ENCODE results near the gene SAP130.
"Not testable (repeated sequence)": the region's sequence is repeated elsewhere in the genome, so short reads cannot be mapped to it uniquely, and the experiment has no call there.

SAP130 gene

DNA sequence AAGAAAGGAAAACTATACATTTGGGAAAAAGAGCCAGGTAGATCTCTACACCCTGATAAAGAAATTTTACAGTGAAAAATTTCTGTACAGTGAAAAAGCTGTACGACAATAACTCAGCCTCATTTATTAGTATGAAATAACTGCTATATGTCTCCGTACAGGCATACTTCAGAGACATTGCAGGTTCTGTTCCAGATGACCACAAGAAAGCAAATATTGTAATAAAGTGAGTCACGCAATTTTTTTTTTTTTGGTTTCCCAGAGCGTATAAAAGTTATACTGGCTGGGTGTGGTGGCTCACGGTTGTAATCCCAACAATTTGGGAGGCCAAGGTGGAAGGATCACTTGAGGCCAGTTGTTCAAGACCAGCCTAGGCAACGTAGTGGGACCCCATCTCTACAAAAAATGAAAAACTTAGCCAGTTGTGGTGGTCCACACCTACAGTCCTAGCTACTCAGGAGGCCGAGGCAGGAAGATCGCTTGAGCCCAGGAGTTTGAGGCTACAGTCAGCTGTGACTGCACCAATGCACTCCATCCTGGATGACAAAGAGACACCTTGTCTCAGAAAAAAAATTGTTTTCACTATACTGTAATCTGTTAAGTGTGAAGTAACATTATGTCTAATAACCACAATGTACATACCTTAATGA lies 113.9 kb downstream of the SAP130 start:
- H3K27me3 ChIP-seq (ENCODE audit: insufficient read depth, low read depth, severe bottlenecking), result no peaks in the 10 kb centered on the region
- TF ChIP-seq, protein P1, sequence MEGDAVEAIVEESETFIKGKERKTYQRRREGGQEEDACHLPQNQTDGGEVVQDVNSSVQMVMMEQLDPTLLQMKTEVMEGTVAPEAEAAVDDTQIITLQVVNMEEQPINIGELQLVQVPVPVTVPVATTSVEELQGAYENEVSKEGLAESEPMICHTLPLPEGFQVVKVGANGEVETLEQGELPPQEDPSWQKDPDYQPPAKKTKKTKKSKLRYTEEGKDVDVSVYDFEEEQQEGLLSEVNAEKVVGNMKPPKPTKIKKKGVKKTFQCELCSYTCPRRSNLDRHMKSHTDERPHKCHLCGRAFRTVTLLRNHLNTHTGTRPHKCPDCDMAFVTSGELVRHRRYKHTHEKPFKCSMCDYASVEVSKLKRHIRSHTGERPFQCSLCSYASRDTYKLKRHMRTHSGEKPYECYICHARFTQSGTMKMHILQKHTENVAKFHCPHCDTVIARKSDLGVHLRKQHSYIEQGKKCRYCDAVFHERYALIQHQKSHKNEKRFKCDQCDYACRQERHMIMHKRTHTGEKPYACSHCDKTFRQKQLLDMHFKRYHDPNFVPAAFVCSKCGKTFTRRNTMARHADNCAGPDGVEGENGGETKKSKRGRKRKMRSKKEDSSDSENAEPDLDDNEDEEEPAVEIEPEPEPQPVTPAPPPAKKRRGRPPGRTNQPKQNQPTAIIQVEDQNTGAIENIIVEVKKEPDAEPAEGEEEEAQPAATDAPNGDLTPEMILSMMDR (IDR thresholded peaks at IDR 0.05; ENCODE audit: low read depth, low read length), result no peak
- no peak overlapping the region for H3K27ac ChIP-seq
- H3K36me3 ChIP-seq, result no peaks in the 10 kb centered on the region
- H3K4me3 ChIP-seq (ENCODE audit: low read depth, low read length), result no peak overlapping the region
- H3K9me3 ChIP-seq (ENCODE audit: severe bottlenecking), result no peaks in the 10 kb centered on the region
- no peak for DNase-seq

DNA sequence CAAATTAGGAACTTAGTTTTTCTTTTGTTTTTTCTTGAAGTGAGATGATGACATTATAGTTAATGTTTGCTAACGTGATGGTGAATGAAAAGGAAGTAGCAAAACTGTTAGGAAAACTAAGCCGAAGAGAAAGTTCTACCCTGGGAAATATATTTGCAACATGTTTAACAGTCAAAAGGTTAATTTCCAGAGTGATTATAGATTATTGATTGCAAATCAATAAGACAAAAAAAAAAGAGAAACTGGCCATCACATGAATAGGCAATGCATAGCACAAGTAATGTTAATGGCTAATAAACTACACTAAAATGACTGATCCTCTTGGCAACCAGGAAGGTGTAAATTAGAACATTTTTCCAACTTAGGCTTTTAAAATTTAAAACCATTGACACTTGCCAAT lies 116.1 kb downstream of the SAP130 start:
- TF ChIP-seq, protein P1 (IDR thresholded peaks at IDR 0.05; ENCODE audit: low read depth, low read length), result no peak
- no peaks in the 10 kb centered on the region for H3K9me3 ChIP-seq (ENCODE audit: severe bottlenecking)
- H3K4me3 ChIP-seq (ENCODE audit: low read depth, low read length), result no peak overlapping the region
- no peaks in the 10 kb centered on the region for H3K36me3 ChIP-seq
- no peaks in the 10 kb centered on the region for H3K27me3 ChIP-seq (ENCODE audit: insufficient read depth, low read depth, severe bottlenecking)
- no peak overlapping the region for H3K27ac ChIP-seq
- DNase-seq, result no peak

DNA sequence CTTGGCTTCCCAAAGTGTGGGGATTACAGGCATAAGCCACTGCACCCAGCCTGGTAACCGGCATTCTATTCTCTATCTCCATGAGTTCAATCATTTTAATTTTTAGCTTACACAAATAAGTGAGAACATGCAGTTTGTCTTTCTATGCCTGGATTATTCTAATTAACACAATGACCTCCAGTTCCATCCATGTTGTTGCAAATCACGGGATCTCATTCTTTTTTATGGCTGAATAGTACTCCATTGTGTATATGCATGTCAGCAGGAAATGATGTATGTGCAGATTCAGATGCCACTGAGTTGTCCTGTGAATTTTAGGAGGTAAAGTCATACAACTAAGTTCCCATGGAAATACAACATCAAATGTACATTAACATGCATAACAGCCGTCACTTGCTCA lies 117.4 kb downstream of the SAP130 start:
- no peak overlapping the region for H3K4me3 ChIP-seq (ENCODE audit: low read depth, low read length)
- TF ChIP-seq, protein P1 (IDR thresholded peaks at IDR 0.05; ENCODE audit: low read depth, low read length), result no peak
- no peak for DNase-seq
- no peaks in the 10 kb centered on the region for H3K27me3 ChIP-seq (ENCODE audit: insufficient read depth, low read depth, severe bottlenecking)
- no peak overlapping the region for H3K27ac ChIP-seq
- H3K36me3 ChIP-seq, result no peaks in the 10 kb centered on the region
- no peaks in the 10 kb centered on the region for H3K9me3 ChIP-seq (ENCODE audit: severe bottlenecking)

DNA sequence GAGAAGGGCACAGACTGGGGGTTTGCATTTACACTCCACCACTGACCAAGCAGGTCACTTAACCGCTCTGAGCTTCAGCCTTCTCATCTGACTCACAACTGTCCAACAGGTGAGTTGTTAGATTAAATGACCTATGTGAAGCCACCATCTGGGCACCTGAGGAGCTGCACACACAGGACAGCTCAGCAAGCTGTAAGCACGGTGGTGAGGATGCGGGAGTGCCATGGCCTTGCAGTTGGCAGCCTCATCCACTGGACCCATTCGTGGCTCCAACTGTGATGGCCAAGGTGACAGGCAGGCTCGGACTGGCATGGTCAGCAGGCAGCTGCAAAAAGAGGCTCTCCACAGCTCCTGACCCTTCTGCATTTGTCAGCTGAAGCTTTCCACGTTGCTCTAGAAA lies 118.8 kb downstream of the SAP130 start:
- TF ChIP-seq, protein P1 (IDR thresholded peaks at IDR 0.05; ENCODE audit: low read depth, low read length), result peak; percentile 12; the same call in 1 of the 2 replicates
- H3K4me3 ChIP-seq (ENCODE audit: low read depth, low read length), result no peak overlapping the region
- peak; percentile 12 for DNase-seq

DNA sequence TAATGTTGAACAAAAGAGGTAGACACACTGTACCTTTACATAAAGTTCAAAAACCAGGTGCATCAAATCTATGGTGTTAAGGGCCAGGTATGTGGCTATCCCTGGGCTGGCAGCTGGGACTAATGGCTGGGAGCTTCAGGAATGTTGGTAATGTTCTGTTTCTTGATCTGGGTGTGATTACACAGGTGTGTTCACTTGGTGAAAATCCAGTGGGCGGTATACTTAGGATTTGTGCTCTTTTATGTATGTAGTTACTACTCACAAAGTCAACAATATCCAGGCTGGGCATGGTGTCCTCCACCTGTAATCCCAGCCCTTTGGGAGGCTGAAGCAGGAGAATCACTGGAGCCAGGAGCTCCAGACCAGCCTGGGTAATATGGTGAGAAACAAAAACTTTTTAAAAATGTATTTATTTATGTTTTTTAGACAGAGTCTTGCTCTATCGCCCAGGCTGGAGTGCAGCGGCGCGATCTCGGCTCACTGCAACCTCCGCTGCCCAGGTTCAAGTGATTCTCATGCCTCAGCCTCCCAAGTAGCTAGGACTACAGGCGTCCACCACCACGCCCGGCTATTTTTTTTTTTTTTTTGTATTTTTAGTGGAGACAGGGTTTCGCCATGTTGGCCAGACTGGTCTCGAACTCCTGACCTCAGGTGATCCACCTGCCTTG lies 120.0 kb downstream of the SAP130 start:
- not testable (repeated sequence) for H3K27me3 ChIP-seq (ENCODE audit: insufficient read depth, low read depth, severe bottlenecking); DNase-seq; H3K36me3 ChIP-seq; H3K9me3 ChIP-seq (ENCODE audit: severe bottlenecking); H3K4me3 ChIP-seq (ENCODE audit: low read depth, low read length); H3K27ac ChIP-seq

More for the DNA sequence above, 118.8 kb downstream of the SAP130 start:
- Histone ChIP-seq H3K36me3 (no peaks in the 10 kb centered on the region), H3K27me3 (ENCODE audit: insufficient read depth, low read depth, severe bottlenecking) (no peaks in the 10 kb centered on the region), H3K27ac (no peak overlapping the region), H3K9me3 (ENCODE audit: severe bottlenecking) (no peaks in the 10 kb centered on the region)

DNA sequence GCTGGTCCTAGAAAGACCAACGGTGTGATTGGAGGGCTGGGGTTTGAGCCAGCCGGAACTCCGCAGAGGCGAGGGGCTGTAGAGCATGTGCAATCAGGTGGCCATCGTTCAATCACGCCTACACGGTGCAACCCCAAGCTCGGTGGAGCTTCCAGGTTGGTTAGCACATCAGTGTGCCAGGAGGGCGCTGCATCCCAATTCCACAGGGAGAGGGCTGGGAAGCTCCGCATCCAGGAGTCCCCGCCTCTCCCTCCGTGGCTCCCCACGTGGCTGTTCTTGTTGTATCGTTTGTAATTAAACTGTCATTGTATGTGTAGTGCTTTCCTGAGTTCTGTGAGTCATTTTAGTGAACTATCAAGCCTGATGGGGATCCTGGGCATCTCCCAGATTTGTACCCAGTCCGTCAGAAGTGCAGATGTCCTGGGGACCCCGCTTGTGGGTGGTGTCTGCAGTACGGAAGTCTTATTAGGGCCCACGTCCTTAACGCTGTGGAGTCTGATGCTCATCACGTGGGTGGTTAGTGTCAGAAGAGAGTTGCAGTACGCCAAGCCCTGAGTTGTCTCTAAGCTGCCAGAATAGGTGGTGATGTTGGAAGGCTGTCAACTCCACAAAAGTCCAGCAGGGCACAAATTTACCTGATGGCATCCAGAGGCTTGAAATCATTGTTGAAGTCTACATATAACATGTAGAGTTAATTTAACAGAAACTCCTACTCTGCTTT lies 121.5 kb downstream of the SAP130 start:
- Histone ChIP-seq H3K9me3 (ENCODE audit: severe bottlenecking) (no peaks in the 10 kb centered on the region), H3K4me3 (ENCODE audit: low read depth, low read length) (no peak overlapping the region), H3K27ac (no peak overlapping the region), H3K36me3 (no peaks in the 10 kb centered on the region), H3K27me3 (ENCODE audit: insufficient read depth, low read depth, severe bottlenecking) (no peaks in the 10 kb centered on the region)
- TF ChIP-seq, protein P1 (IDR thresholded peaks at IDR 0.05; ENCODE audit: low read depth, low read length), result no peak
- no peak for DNase-seq
